HG03571 (cell line): Measurements from ENCODE around the gene DYRK1B.
"Not testable (repeated sequence)": the region's sequence is repeated elsewhere in the genome, so short reads cannot be mapped to it uniquely, and the experiment has no call there.

Experiments
- ATAC-seq: cut with Tn5 transposase; IDR thresholded peaks from one replicate; pipeline ENCODE4 v1.9.1; 2021; ENCODE audit not compliant: unreplicated experiment

The DYRK1B gene

DNA sequence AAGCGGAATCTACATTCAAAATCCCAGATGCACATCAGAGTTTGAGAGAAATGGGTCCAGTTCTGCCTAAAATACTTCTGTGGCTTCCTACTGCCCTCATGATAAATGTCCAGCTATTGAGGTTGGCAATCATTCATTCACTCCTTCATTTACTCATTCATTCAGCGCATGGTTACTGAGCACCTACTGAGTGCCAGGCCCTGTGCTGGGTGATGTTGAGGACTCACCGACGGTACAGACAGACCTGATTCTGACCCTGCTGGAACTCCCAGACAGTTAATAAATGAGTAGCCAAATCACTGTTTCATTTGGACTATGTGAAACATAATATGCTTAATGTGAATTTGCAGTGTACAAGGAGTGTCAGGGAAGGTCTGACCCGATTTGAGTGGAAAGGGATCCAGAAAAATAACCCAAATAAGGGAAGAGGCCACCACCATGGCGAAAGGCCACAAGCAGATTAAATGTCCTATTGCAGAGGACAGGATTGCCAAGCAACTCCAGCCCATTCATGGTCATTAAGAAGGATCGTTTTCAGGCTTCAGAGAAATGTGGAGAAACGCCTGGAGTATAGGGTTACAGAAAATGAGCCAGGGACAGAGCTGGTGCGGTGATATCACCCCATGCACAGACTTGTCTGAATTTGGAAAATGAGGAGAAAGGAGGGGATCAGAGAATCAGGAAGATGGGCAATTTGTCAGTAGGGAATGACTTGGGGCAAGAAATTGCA lies 20.5 kb downstream of the DYRK1B start:
- ATAC-seq = no peak

DNA sequence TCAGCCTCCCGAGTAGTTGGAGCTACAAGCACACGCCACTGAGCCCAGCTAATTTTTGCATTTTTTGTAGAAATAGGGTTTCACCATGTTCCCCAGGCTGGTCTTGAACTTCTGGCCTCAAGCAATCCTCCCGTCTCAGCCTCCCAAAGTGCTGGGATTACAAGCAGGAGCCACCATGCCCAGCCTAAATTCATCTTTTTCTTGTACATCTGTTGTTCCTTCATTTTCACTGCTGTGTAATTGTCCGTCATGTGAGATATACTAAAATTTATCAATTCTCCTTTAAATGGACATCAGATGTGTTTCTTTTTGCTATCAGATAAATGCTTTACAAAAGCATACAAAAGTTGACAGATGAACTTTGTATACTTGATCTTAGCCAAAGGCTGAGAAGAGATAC lies 22.9 kb downstream of the DYRK1B start:
- no peak for ATAC-seq

DNA sequence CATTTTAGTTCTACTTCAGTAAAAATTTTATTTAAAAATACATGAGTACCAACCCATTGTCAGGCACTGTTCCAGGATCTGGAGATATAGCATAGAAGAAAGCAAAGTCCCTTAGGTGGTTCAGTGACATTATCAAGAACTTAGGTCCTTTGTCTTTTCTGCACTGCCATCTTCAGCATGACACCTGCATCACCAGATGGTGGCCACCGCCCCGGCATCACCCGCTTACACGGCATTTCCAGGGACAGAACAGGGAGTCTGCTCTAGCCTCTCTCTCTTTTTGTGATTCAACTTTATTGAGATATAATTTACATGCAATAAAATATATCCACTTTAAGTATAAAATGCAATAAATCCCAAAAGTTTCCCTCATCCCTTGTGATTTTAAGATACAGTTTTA lies 23.5 kb downstream of the DYRK1B start:
- ATAC-seq = no peak

DNA sequence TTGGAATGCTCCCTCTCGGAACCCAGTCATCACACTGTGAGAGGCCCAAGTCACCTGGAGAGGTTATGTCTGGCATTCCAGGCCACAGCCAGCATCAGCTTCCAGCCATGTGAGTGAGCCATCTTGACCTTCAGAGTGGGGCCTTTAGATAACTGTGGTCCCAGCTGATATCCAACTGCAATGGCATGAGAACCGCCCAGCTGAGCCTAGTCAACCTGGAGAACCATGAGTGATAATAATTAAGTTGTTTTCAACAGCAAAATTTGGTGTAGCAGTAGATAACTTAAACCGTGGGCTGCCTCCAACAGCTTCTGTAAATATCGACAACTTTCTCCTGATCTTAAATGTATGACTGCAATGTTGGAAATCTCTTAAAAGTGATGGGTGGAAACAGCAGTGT lies 24.6 kb downstream of the DYRK1B start:
- ATAC-seq = no peak

DNA sequence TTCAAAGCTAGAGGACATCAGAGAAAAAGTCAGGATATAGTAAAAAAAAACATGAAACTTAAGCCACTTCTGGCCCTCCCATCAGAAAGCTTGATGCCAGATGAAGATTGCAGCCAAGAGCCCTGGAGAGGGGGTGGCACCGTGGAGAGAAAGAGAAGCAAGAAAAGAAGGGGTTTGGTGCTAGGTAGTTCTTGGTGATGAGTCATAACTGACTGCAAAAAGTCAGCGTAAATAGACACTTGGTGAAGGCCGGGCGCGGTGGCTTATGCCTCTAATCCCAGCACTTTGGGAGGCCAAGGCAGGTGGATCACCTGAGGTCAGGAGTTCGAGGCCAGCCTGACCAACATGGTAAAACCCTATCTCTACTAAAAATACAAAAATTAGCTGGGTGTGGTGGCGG lies 25.3 kb downstream of the DYRK1B start:
- not testable (repeated sequence) for ATAC-seq

DNA sequence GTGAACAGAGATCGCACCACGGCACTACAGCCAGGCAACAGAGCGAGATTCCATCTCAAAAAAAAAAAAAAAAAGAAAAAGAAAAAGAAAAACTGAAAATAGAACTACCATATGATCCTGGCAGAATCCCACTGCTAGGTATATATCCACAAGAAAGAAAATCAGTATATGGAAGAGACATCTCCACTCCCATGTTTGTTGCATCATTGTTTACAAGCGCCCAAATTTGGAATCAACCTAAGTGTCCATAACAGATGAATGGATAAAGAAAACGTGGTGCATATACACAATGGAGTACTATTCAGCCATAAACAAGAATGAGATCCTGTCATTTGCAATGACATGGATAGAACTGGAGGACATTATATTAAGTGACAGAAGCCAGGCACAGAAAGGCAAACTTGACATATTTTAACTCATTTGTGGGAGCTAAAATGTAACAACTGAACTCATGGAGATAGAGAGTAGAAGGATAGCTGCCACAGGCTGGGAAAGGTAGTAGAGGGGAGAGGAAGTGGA lies 26.1 kb downstream of the DYRK1B start:
- no peak for ATAC-seq

DNA sequence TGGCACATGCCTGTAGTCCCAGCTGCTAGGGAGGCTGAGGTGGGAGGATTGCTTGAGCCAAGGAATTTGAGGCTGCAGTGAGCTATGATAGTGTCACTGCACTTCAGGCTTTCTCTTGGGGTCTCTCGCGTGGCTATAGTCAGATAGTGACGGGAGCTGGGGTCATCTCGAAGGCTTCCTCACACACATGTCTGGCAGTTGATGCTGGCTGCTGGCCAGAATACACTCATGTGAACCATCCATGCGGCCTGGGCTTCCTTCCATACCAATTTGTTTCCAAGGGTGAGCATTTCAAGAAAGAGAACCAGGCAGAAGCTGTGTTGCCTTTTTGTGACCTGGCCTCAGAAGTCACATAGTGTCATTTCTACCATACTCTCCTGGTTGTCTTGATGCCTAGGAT lies 28.9 kb downstream of the DYRK1B start:
- ATAC-seq = no peak

DNA sequence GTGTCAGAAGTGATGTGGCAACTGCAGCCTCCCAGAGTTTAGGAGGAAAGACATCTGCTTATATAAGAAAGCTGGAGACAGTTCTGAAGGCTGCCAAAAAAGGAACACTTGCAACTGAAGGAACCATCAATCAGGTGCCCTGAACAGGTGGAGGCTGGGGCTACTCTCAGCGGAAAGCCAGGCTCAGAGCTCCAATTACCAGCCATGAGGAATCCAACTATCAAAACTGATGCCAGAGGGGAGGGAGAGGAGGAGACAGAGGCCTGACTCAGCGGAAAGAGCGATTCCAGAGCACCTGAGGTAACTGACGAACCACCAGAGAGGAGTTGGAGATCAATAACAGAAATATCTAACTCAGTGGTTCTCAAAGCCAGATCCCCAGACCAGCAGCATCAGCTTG lies 31.0 kb downstream of the DYRK1B start:
- no peak for ATAC-seq

DNA sequence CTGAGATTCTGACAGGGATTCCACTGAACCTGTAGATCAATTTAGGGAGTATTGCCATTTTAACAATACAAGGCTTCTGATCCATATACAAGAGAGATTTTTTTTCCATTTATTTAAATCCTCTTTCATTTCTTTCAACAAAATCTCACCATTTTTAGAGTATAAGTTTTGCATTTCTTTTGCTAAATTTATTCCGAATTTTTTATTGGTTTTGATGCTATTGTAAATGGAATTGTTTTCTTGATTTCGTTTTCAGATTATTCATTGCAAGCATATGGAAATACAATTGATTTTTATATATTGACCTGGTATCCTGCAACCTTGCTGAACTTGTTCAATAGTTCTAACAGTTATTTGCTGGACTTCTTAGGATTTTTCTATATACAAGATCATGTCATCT lies 36.9 kb downstream of the DYRK1B start:
- ATAC-seq = no peak

DNA sequence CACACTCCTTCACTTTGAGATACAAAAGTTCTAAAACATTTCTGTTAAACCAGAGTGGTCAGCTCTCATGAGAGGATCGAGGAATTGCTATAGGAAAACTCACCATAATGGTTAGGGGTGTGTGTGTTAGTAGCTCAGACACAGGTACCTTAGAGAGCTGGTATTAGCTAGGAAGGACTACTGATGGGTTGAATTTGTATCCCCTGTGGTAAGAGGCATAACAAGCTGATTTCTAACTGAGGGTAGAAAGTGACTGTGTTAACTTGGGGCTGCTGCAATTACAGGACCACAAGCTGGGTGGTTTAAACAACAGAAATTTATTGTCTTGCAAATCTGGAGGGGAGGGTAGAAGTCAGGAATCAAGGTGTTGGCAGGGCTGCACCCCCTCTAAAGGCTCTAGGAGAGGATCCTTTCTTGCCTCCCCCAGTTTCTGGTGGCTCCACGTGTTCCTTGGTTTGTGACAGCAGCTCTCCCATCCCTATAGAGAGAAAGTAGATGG lies 37.9 kb downstream of the DYRK1B start:
- ATAC-seq = no peak

DNA sequence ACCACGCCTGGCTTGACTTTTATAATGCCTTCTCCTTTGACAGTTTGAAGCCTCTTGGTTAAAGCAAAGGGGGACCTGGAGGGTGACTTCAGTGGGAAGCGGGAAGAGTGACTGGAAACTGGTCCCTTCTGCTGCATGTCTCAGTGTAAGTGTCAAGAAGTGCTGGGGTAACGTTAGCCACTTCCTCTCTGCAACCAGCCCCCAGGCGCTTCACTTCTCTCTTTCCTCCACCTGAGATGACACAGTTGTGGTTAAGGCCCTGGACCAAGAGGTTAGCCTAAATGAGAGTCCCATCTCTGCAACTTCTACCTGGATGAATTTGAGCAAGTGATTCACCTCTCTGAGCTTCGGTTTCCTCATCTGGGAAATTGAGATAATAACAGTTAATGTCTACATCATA lies 39.0 kb downstream of the DYRK1B start:
- ATAC-seq = no peak

DNA sequence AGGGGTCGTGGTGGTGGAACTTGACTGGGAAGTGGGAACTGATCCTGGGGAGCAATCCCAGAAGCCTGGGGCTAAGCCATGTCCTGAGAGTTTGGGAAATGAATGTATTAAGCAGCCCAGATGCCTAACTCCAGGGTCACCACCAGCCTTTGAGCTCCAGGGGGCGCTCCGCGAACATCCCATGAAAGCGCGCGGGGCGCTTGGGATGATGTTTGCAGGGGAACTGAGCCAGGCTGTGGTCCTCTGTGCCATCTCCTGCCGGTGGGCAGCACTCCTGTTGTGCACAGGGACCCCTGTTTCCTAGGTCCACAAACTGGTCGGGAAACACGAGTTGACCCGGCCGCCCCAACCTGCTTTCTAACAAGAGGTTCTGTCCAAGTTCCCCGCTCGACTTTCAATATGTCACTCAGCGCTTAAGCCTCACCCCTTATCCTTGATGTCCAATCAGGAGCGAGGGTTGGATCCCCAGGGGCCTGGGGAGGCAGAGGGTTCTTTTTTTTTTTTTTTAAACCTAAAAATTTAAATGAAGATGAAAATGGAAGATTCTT lies 40.9 kb downstream of the DYRK1B start:
- peak; percentile 69 for ATAC-seq

DNA sequence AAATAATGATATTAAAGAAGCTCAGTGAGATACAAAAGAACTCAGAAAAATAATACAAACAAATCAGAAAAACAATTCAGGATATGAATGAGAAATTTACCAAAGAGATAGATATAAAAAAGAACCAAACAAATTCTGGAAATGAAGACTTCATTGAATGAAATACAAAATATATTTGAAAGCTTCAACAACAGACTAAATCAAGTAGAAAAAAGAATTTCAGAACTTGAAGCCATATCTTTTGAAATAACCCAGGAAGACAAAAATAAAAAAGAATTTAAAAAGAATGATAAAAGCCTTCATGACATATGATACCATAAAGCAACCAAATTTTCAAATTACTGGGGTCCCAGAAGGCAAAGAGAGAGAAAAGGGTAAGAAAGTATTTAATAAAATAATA lies 45.7 kb downstream of the DYRK1B start:
- no peak for ATAC-seq

DNA sequence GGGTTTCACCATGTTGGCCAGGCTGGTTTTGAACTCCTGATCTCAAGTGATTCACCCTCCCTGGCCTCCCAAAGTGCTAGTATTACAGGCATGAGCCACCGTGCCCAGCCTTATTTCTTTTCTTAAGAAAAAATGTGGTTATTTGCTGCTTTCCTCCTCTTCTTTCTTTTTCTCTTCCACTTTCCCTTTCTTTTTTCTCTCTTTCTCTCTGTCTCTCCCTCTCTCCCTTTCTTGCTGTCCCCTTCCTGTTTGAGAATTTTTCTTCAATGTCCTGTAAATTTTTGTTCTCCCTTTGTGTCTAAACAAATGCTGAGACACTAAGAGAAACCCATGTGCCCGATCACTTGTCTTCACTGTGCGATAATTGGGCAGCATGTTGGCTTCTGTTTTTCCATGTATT lies 53.1 kb downstream of the DYRK1B start:
- no peak for ATAC-seq

DNA sequence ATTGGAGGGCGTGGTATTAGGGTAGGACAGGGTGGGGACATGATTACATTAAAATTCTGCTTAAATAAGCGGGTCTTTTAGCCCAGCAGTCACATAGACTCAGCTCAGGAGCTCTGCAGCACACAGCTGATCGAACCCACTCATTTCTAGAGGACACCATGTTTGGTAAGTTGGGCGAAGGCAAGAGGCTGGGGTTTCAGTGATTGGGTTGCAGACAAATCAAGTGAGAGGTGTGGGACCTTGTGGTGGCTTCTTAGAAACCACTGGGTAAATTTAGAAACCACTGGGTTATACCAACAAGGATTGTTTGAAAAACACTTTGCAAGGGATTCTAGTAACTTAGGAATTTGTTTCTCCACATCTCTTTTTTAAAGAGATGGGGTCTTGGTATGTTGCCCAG lies 55.2 kb downstream of the DYRK1B start, which contains the start of gene LEUTX:
TSS of gene LEUTX (plus strand) at position 92 of the 400 bp plus-strand sequence. CDS start at position 159, 67 bp downstream.
- ATAC-seq = no peak
